ENCODE measurements around the gene WSB2. TPM values are rescaled to one million over a fixed set of nuclear protein-coding genes. Genes with fewer than 3 reads are reported as not detected.

The WSB2 gene
- total and polyA plus RNA-seq, 2 of the 8 experiments (the other 6 are each of a cell fraction or from before 2014, with no cell fraction given): 47.5 to 58.2 TPM

DNA sequence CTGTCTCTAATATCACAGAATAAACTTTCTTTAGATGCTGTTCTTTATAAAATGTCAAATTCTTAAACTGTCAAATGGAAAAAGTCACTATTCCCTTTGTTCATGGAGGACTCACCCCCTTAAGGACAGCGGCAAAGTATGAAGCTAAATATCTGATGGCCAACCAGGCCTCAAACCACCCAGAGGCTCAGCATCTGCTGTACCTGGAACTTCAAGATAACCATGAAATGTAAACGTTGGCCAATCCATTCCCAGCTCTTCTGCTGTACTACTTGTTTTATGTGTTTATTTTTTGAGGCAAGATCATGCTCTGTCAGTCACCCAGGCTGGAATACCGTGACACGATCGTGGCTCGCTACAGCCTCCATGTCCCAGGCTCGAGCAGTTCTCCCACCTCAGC, 28.8 kb downstream of the WSB2 start:
- H4K8ac ChIP-seq (ENCODE audit: extremely low read depth, insufficient read depth, low read length): no peak overlapping the region; the same call in 1 of the 2 replicates
- H3K14ac ChIP-seq (ENCODE audit: insufficient read length): no peak overlapping the region
- no peaks in the 10 kb centered on the region for H3K9me3 ChIP-seq (ENCODE audit: insufficient read depth in 2 of 2, low read depth in 1 of 2, low read length in 1 of 2)
- no peaks in the 10 kb centered on the region; a peak in 1 of 7 replicates for H3K4me1 ChIP-seq (replicated peaks in 1 of 4; ENCODE audit: control insufficient read depth in 3 of 4, insufficient read depth in 4 of 4, low read length in 3 of 4)
- POLR2A ChIA-PET (ENCODE audit: partially characterized antibody): interaction anchor here (2.1 to 12.8 kb wide), 2 partner anchors 12 to 15 kb away, joined by 6 to 113 read pairs; partner anchors contain the start of gene RFC5
- H3K36me3 ChIP-seq (ENCODE audit: control insufficient read depth in 2 of 4, insufficient read depth in 4 of 4, low read length in 3 of 4): peaks cover 32 to 82% (median 66%) of the 10 kb centered on the region in 4 experiments
- H2BK15ac ChIP-seq (ENCODE audit: low read length): no peak overlapping the region
- peaks cover 0 to 5% of the 10 kb centered on the region in 2 experiments for H4K20me1 ChIP-seq (replicated peaks in 1 of 2; ENCODE audit: control insufficient read depth in 1 of 2, insufficient read depth in 2 of 2, low read length in 2 of 2)
- no peak overlapping the region for H3K27ac ChIP-seq (ENCODE audit: low read depth, low read length)
- no peak overlapping the region for H4K5ac ChIP-seq (ENCODE audit: insufficient read length, low read depth, low read length)
- FAIRE-seq (no peak), DNase-seq (ENCODE audit: low read depth in 1 of 2, low spot score in 2 of 2) (no peak)
- H3K23me2 ChIP-seq (ENCODE audit: low read depth, low read length): no peaks in the 10 kb centered on the region
- no peak overlapping the region for H4K91ac ChIP-seq (replicated peaks; ENCODE audit: insufficient read length, low read length)
- H2BK5ac ChIP-seq (ENCODE audit: low read depth, low read length): no peak overlapping the region
- H2AFZ ChIP-seq (ENCODE audit: low read length): no peak overlapping the region
- no peak overlapping the region for H3K4me2 ChIP-seq (ENCODE audit: insufficient read depth in 1 of 2, low read depth in 2 of 2, low read length in 2 of 2)
- no peaks in the 10 kb centered on the region for H3K27me3 ChIP-seq (replicated peaks in 1 of 4; ENCODE audit: control insufficient read depth in 3 of 4, extremely low read depth in 1 of 4, insufficient read depth in 3 of 4, low read length in 3 of 4)
- 95% methylated on average over 7 of the region's 7 CpGs; no CpG with 5 or more reads in 1 of the 2 experiments for WGBS, 2 experiments (ENCODE audit: extremely low coverage in 1 of 2, insufficient coverage in 1 of 2, insufficient read length in 1 of 2, insufficient replicate concordance in 2 of 2, low coverage in 1 of 2, low lambda C conversion rate in 2 of 2, missing lambda C conversion rate in 1 of 2)
- H2BK12ac ChIP-seq (ENCODE audit: low read depth, low read length): no peak overlapping the region
- H3K79me2 ChIP-seq (ENCODE audit: control insufficient read depth in 1 of 2, insufficient read depth in 2 of 2, low read length in 2 of 2): no peaks in the 10 kb centered on the region
- H3K4me3 ChIP-seq (ENCODE audit: extremely low read depth in 1 of 4, insufficient read depth in 2 of 4, low read depth in 3 of 4, low read length in 4 of 4): no peak overlapping the region
- no peak overlapping the region for H3K9ac ChIP-seq (replicated peaks in 1 of 4; ENCODE audit: extremely low read depth in 1 of 4, low read depth in 3 of 4, low read length in 3 of 4)
- no peak overlapping the region for H3K23ac ChIP-seq (ENCODE audit: insufficient read length)
- H3K4ac ChIP-seq (replicated peaks; ENCODE audit: insufficient read length, low read depth, low read length): no peak overlapping the region
- H2BK20ac ChIP-seq (ENCODE audit: low read length): no peak overlapping the region
- no peaks in the 10 kb centered on the region; the same call in 1 of the 2 replicates for H3K79me1 ChIP-seq (ENCODE audit: low read depth, low read length)
- H3K18ac ChIP-seq (ENCODE audit: extremely low read depth, low read length): no peak overlapping the region
- no peak overlapping the region for H2BK120ac ChIP-seq (replicated peaks; ENCODE audit: low read depth, low read length)
- H2AK5ac ChIP-seq (ENCODE audit: low read depth, low read length): no peak overlapping the region
- CTCF ChIA-PET (ENCODE audit: partially characterized antibody): interaction anchor here (0.5 to 4.3 kb wide), 6 partner anchors 23 to 174 kb away, joined by 4 to 22 read pairs (median 7); no protein-coding TSS in a partner anchor
- no peak overlapping the region for H3K56ac ChIP-seq (replicated peaks; ENCODE audit: insufficient read length, low read depth, low read length)
- TF ChIP-seq POLR2AphosphoS5 (IDR thresholded peaks at IDR 0.05; ENCODE audit: low read depth, low read length) (peak; percentile 44; the same call in 1 of the 2 replicates), CBX8 (IDR thresholded peaks at IDR 0.05; ENCODE audit: borderline replicate concordance, low read depth, low read length) (no peak), ZNF274 (IDR thresholded peaks at IDR 0.05; ENCODE audit: borderline replicate concordance, extremely low read depth, low read length) (no peak), HDAC6 (IDR thresholded peaks at IDR 0.05; ENCODE audit: low read depth, low read length) (no peak)
